HepG2 (cell line): ENCODE data around the gene PTPRM. TPM values are rescaled to one million over a fixed set of nuclear protein-coding genes. Genes with fewer than 3 reads are reported as not detected.

ENCODE experiments used
- CHCHD3 ChIP-seq: sonication (generic); formaldehyde crosslinking; IDR thresholded peaks from 2 replicates; pipeline ENCODE4 v1.8.0; 2022; ENCODE audit warnings: mild to moderate bottlenecking, missing genetic modification reagents, moderate library complexity
- HDAC2 ChIP-seq: sonication (generic); formaldehyde crosslinking; IDR thresholded peaks from 2 replicates; pipeline ENCODE4 v1.4.0; 2020; ENCODE audit warnings: missing genetic modification reagents
- HDAC6 ChIP-seq: fragments of 200-600 bp; sonication (generic); IDR thresholded peaks from 2 replicates; pipeline ENCODE4 v1.7.0; 2017; ENCODE audit warnings: mild to moderate bottlenecking, antibody characterized with exemption, low read length, low read depth
- HNF4G ChIP-seq, 2 experiments: sonication (generic) in 1 of 2; formaldehyde crosslinking in 1 of 2; IDR thresholded peaks; 2 replicates each; pipeline versions ENCODE4 v1.4.0 to v1.6.1; 2011 to 2020; ENCODE audit warnings: borderline replicate concordance in 2 of 2, low read depth in 2 of 2, mild to moderate bottlenecking in 2 of 2, low read length in 1 of 2, missing genetic modification reagents in 1 of 2, moderate library complexity in 1 of 2
- MED13 ChIP-seq: sonication (generic); formaldehyde crosslinking; IDR thresholded peaks from 2 replicates; pipeline ENCODE4 v1.5.0; 2020; ENCODE audit warnings: missing genetic modification reagents
- MEF2D ChIP-seq: sonication (generic); formaldehyde crosslinking; IDR thresholded peaks from 2 replicates; pipeline ENCODE4 v1.5.1; 2020; ENCODE audit warnings: mild to moderate bottlenecking, missing genetic modification reagents
- NFYC ChIP-seq: IDR thresholded peaks from 2 replicates; pipeline ENCODE4 v1.6.1; 2016; ENCODE audit warnings: missing genetic modification reagents, missing compliant biosample characterization
- PHF5A ChIP-seq: IDR thresholded peaks from one replicate; pipeline ENCODE4 v1.6.1; 2018; ENCODE audit warnings: low read depth, missing genetic modification reagents; ENCODE audit not compliant: unreplicated experiment
- REL ChIP-seq: sonication (generic); formaldehyde crosslinking; conservative IDR thresholded peaks from 2 replicates; pipeline ENCODE4 v1.8.0; 2022; ENCODE audit warnings: mild to moderate bottlenecking, missing genetic modification reagents, moderate library complexity
- SAFB2 ChIP-seq: sonication (generic); formaldehyde crosslinking; IDR thresholded peaks from 2 replicates; pipeline ENCODE4 v1.5.1; 2020; ENCODE audit warnings: missing genetic modification reagents, low read depth, mild to moderate bottlenecking, borderline replicate concordance
- TEAD2 ChIP-seq: sonication (generic); formaldehyde crosslinking; IDR thresholded peaks from 2 replicates; pipeline ENCODE4 v1.9.0; 2021; ENCODE audit warnings: missing genetic modification reagents
- TP53 ChIP-seq: sonication (generic); formaldehyde crosslinking; conservative IDR thresholded peaks from 2 replicates; pipeline ENCODE4 v1.4.0; 2020; ENCODE audit warnings: missing genetic modification reagents
- ZBTB43 ChIP-seq: sonication (generic); formaldehyde crosslinking; conservative IDR thresholded peaks from 2 replicates; pipeline ENCODE4 v1.4.0; 2020; ENCODE audit warnings: missing genetic modification reagents
- ZFX ChIP-seq: sonication (generic); formaldehyde crosslinking; IDR thresholded peaks from 2 replicates; pipeline ENCODE4 v1.4.0; 2020; ENCODE audit warnings: mild to moderate bottlenecking, low read depth, missing genetic modification reagents, moderate library complexity
- ZNF224 ChIP-seq: sonication (generic); formaldehyde crosslinking; IDR thresholded peaks from 2 replicates; pipeline ENCODE4 v1.5.0; 2020; ENCODE audit warnings: mild to moderate bottlenecking, missing genetic modification reagents
- ZNF225 ChIP-seq: sonication (generic); formaldehyde crosslinking; IDR thresholded peaks from 2 replicates; pipeline ENCODE4 v1.4.0; 2020; ENCODE audit warnings: mild to moderate bottlenecking, missing genetic modification reagents
- ZNF430 ChIP-seq: sonication (generic); formaldehyde crosslinking; IDR thresholded peaks from 2 replicates; pipeline ENCODE4 v1.9.0; 2021; ENCODE audit warnings: mild to moderate bottlenecking, missing genetic modification reagents
- ZNF501 ChIP-seq: sonication (generic); formaldehyde crosslinking; IDR thresholded peaks from 2 replicates; pipeline ENCODE4 v1.5.1; 2020; ENCODE audit warnings: mild to moderate bottlenecking, moderate library complexity, missing genetic modification reagents
- ZNF570 ChIP-seq: sonication (generic); formaldehyde crosslinking; IDR thresholded peaks from 2 replicates; pipeline ENCODE4 v1.4.0; 2020; ENCODE audit warnings: mild to moderate bottlenecking, missing genetic modification reagents, borderline replicate concordance
- ZNF614 ChIP-seq: IDR thresholded peaks from 2 replicates; pipeline ENCODE4 v1.6.1; 2018; ENCODE audit warnings: missing biosample characterization, missing genetic modification reagents, inconsistent platforms, borderline replicate concordance
- ZNF782 ChIP-seq: sonication (generic); formaldehyde crosslinking; IDR thresholded peaks from 2 replicates; pipeline ENCODE4 v1.4.0; 2020; ENCODE audit warnings: missing genetic modification reagents, mild to moderate bottlenecking, borderline replicate concordance
- polyA plus RNA-seq, 8 experiments: library from polyadenylated mRNA; depleted of rRNA in 3 of 8; stranded (reverse) in 7 of 8; unstranded in 1 of 8; fragments of >200 nt; fragmentation: Illumina TruSeq in 4 of 8; extraction: Trizol in 4 of 8; gene quantifications; 2 replicates each; pipeline versions ENCODE4 v1.2.1 to v1.2.3, GENCODE V29; 2011 to 2016; ENCODE audit warnings: low read depth in 4 of 8, missing spikeins in 1 of 8, mixed read lengths in 1 of 8; ENCODE audit not compliant: insufficient read depth in 1 of 8
- total RNA-seq, 5 experiments: library from RNA; depleted of rRNA; stranded (reverse); fragments of >200 nt; fragmentation: Illumina TruSeq; extraction: Trizol; gene quantifications; 2 replicates each; pipeline ENCODE4 v1.2.3, GENCODE V29; 2016; ENCODE audit warnings: low read depth in 1 of 5
- TF ChIP-seq, protein P1 (sequence below): sonication (generic); formaldehyde crosslinking; IDR thresholded peaks from 2 replicates; pipeline ENCODE4 v1.4.0; 2020; ENCODE audit warnings: mild to moderate bottlenecking, missing genetic modification reagents
- TF ChIP-seq, protein P2 (sequence below): IDR thresholded peaks from 2 replicates; pipeline ENCODE4 v1.6.1; 2012; ENCODE audit warnings: inconsistent platforms
- TF ChIP-seq, protein P3 (sequence below): sonication (generic); formaldehyde crosslinking; IDR thresholded peaks from 2 replicates; pipeline ENCODE4 v1.4.0; 2020; ENCODE audit warnings: missing genetic modification reagents
- TF ChIP-seq, protein P4 (sequence below): sonication (generic); formaldehyde crosslinking; IDR thresholded peaks from 2 replicates; pipeline ENCODE4 v1.4.0; 2020; ENCODE audit warnings: missing genetic modification reagents
- TF ChIP-seq, protein P5 (sequence below): IDR thresholded peaks from 2 replicates; pipeline ENCODE4 v1.6.1; 2016; ENCODE audit warnings: mild to moderate bottlenecking, missing biosample characterization, missing genetic modification reagents

Gene PTPRM
- total and polyA plus RNA-seq, 2 of the 13 experiments (the other 11 are each of a cell fraction or from before 2014, with no cell fraction given), result 12.6 to 108 TPM

- TF ChIP-seq, protein P1, sequence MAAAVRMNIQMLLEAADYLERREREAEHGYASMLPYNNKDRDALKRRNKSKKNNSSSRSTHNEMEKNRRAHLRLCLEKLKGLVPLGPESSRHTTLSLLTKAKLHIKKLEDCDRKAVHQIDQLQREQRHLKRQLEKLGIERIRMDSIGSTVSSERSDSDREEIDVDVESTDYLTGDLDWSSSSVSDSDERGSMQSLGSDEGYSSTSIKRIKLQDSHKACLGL (CRISPR knock-in tag), result no peak
- TF ChIP-seq PHF5A (no peak), ZNF225 (CRISPR knock-in tag) (no peak), ZNF501 (CRISPR knock-in tag) (no peak), TP53 (CRISPR knock-in tag) (no peak), ZBTB43 (no peak), TEAD2 (CRISPR knock-in tag) (no peak), ZFX (CRISPR knock-in tag) (peak; percentile 49; the same call in 1 of the 2 replicates), CHCHD3 (CRISPR knock-in tag) (no peak), ZNF570 (CRISPR knock-in tag) (no peak), MED13 (CRISPR knock-in tag) (no peak), HNF4G (IDR thresholded peaks at IDR 0.05; ENCODE audit: borderline replicate concordance, low read depth, low read length) (peak; percentile 25; the same call in 1 of the 2 replicates), HNF4G (CRISPR knock-in tag; IDR thresholded peaks at IDR 0.05; ENCODE audit: borderline replicate concordance, low read depth) (no peak), HDAC2 (CRISPR knock-in tag) (peak; percentile 47; the same call in 1 of the 2 replicates), ZNF782 (CRISPR knock-in tag) (no peak), HDAC6 (no peak), ZNF430 (CRISPR knock-in tag) (no peak), ZNF614 (CRISPR knock-in tag) (0 out of 2 replicates have a peak, but pooled peaks have one; percentile 18), ZNF224 (no peak), MEF2D (CRISPR knock-in tag) (no peak), SAFB2 (no peak), NFYC (CRISPR knock-in tag) (no peak), REL (CRISPR knock-in tag) (no peak)
- TF ChIP-seq, protein P2, sequence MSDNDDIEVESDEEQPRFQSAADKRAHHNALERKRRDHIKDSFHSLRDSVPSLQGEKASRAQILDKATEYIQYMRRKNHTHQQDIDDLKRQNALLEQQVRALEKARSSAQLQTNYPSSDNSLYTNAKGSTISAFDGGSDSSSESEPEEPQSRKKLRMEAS, result no peak
- TF ChIP-seq, protein P3, sequence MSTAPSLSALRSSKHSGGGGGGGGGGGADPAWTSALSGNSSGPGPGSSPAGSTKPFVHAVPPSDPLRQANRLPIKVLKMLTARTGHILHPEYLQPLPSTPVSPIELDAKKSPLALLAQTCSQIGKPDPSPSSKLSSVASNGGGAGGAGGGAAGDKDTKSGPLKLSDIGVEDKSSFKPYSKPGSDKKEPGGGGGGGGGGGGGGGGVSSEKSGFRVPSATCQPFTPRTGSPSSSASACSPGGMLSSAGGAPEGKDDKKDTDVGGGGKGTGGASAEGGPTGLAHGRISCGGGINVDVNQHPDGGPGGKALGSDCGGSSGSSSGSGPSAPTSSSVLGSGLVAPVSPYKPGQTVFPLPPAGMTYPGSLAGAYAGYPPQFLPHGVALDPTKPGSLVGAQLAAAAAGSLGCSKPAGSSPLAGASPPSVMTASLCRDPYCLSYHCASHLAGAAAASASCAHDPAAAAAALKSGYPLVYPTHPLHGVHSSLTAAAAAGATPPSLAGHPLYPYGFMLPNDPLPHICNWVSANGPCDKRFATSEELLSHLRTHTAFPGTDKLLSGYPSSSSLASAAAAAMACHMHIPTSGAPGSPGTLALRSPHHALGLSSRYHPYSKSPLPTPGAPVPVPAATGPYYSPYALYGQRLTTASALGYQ (CRISPR knock-in tag), result no peak
- TF ChIP-seq, protein P4, sequence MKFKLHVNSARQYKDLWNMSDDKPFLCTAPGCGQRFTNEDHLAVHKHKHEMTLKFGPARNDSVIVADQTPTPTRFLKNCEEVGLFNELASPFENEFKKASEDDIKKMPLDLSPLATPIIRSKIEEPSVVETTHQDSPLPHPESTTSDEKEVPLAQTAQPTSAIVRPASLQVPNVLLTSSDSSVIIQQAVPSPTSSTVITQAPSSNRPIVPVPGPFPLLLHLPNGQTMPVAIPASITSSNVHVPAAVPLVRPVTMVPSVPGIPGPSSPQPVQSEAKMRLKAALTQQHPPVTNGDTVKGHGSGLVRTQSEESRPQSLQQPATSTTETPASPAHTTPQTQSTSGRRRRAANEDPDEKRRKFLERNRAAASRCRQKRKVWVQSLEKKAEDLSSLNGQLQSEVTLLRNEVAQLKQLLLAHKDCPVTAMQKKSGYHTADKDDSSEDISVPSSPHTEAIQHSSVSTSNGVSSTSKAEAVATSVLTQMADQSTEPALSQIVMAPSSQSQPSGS (CRISPR knock-in tag), result no peak
- TF ChIP-seq, protein P5, sequence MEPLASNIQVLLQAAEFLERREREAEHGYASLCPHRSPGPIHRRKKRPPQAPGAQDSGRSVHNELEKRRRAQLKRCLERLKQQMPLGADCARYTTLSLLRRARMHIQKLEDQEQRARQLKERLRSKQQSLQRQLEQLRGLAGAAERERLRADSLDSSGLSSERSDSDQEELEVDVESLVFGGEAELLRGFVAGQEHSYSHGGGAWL, result no peak
These were observed 236.9 kb downstream of the PTPRM start (continued) for GRCh38 chr18:7803956-7804469.
